HFF-Myc (cell line): Measurements from ENCODE around the gene AJUBA.
"Not testable (repeated sequence)": the region's sequence is repeated elsewhere in the genome, so short reads cannot be mapped to it uniquely, and the experiment has no call there.

Experiments
- DNase-seq: peaks from one replicate; pipeline ENCODE4 v3.0.0-alpha.2; 2011; ENCODE audit warnings: low read depth; ENCODE audit errors: extremely low read depth
- H3K4me3 ChIP-seq: replicated peaks from 2 replicates; pipeline ENCODE4 v1.5.1; 2011; ENCODE audit warnings: low read depth, mild to moderate bottlenecking, control low read depth, low read length
- CTCF ChIP-seq: IDR thresholded peaks from 2 replicates; pipeline ENCODE4 v1.5.1; 2012; ENCODE audit warnings: mild to moderate bottlenecking, low read depth, low read length, control low read depth; ENCODE audit errors: missing control alignments

The AJUBA gene

DNA sequence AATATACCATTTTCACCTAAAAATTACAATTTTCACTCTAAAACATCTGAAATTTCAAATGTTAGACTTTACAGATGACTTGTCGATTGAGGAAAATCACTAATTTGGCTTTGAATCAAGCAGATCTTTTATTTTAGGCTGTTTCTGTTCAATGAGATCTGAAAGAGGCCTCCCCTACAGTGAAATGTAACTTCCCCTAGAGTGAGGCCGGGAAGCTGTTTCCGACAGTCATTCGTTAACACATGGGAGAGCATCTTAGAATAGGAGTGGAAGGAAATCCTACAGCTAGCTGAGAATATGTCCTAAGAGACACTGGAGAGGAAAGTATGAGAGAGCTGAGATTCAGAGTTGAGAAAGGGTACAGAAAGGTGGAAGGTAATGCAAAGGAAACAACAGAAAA is 33.3 kb upstream of the AJUBA start:
- no peak for TF ChIP-seq CTCF
- no peak for DNase-seq
- no peak overlapping the region for H3K4me3 ChIP-seq

DNA sequence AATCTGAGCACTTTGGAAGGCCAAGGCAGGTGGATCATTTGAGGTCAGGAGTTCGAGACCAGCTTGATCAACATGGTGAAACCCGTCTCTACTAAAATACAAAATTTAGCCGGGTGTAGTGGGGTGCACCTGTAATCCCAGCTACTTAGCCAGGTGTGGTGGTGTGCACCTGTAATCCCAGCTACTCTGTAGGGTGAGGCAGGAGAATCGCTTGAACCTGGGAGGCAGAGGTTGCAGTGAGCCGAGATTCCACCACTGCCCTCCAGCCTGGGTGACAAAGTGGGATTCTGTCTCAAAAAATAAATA is 31.4 kb upstream of the AJUBA start:
- H3K4me3 ChIP-seq, DNase-seq: not testable (repeated sequence)

DNA sequence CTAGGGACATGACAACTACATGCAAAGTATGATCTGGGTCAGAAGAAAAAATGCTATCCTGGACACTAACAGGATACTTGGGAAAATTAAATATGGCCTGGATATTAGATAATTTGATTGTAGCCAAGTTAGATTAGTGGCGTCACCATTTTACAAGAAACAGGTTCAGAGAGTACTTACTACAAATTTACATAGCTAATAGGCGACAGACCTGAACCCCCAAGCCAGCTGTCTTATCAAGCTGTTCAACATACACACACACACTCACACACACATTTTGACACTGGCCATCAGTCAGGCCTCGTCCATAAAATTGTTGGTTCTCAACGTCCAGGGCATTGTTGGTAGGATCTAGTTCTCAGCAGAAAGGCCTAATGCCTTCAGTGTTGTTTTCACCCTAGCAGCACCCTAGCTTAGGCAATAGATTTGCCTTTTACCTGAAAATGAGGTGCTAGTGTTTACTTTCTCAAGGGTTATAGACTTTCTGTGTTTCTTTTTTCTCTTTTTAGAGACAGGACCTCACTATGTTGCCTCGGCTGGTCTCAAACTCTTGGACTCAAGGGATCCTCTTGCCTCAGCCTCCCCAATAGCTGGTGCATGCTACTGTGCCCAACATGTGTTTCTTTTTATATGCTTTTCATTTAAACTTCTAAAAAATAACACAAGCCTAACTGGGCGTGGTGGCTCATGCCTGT is 30.9 kb upstream of the AJUBA start:
- no peak overlapping the region for H3K4me3 ChIP-seq
- DNase-seq = no peak
- TF ChIP-seq CTCF = no peak

- TF ChIP-seq CTCF = no peak
- peak within 1 kb of the TSS; percentile 41 for H3K4me3 ChIP-seq
- no peak for DNase-seq
These were observed 27.8 kb upstream of the AJUBA start, which contains the start of gene C14orf93 for GRCh38 chr14:23009939-23010726. C14orf93 (minus strand) TSS chr14:23010143; CDS start chr14:22999023, 11,120 bp downstream.

DNA sequence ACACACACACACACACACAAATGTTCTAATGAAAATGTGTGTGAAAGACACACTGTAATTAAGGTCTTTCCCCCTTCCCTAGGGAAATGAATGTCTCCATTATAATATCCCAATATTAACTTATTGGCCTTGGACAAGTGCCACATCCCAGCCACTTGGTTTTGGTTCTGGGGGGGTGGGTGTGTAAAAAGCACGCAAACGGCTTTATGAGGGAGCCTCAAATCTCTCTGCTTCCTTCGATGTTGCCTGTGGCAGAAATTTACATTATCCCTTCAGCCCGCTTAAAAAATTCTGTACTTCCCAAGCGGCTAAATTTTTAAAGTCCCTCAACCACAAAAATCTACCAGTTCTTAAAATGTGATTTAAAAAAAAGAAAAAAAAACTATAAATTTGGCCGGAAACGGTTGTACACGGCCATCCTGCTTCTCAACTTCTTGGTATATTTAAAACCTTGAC is 27.2 kb upstream of the AJUBA start:
- TF ChIP-seq CTCF = no peak
- no peak for DNase-seq
- peak overlapping the region; percentile 41 for H3K4me3 ChIP-seq

DNA sequence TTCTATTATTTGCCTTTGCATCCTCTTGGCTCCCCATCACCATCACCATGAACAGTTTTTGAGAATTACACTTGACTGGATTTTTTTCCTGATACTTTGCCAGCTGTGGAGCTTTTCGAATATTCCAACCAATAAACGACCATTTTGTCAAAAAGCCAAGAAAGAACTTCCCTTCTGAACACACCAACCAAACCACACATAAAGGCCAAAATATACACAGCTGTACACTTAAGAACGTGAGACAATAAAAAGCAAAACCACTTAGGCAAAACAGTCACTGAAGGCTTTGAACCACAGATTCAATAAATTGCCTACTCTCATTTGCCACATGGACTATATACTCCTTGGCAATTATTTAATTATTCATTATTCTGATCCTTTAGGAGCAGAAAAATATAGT is 26.5 kb upstream of the AJUBA start:
- H3K4me3 ChIP-seq = 0 out of 2 replicates have a peak overlapping the region, but pooled peaks have one; percentile 1
- peak; percentile 38 for DNase-seq
- TF ChIP-seq CTCF = no peak
